GM23338 (cell line): ENCODE data around the gene NRP1. TPM values are rescaled to one million over a fixed set of nuclear protein-coding genes. Genes with fewer than 3 reads are reported as not detected.
A peak's percentile ranks its signal among the peaks of the same experiment; 100 is the strongest.

Experiments used
- ATAC-seq: fragments of 200-7000 bp; cut with Tn5 transposase; 3 replicates; pipeline ENCODE4 v1.9.1; 2020
- DNase-seq: peaks from one replicate; pipeline ENCODE4 v3.0.0-alpha.2; 2015; ENCODE audit warnings: low spot score
- H2AFZ ChIP-seq: fragments of 200-600 bp; sonication (generic); 2 replicates; pipeline ENCODE4 v1.8.0; 2016; ENCODE audit warnings: antibody characterized with exemption, mild to moderate bottlenecking, moderate library complexity
- H3F3A ChIP-seq: fragments of 200-600 bp; sonication (generic); replicated peaks from 2 replicates; pipeline ENCODE4 v1.8.0; 2017; ENCODE audit warnings: antibody characterized with exemption, mixed run types, low read depth
- H3K27ac ChIP-seq: fragments of 200-600 bp; sonication (generic); 2 replicates; pipeline ENCODE4 v1.6.1; 2016; ENCODE audit warnings: low read depth
- H3K27me3 ChIP-seq: fragments of 200-600 bp; sonication (generic); 2 replicates; pipeline ENCODE4 v1.8.0; 2016; ENCODE audit warnings: mild to moderate bottlenecking, mixed run types, moderate library complexity; ENCODE audit not compliant: insufficient read depth
- H3K36me3 ChIP-seq: fragments of 200-600 bp; sonication (generic); 2 replicates; pipeline ENCODE4 v1.8.0; 2016; ENCODE audit warnings: mild to moderate bottlenecking; ENCODE audit not compliant: insufficient read depth
- H3K4me1 ChIP-seq: fragments of 200-600 bp; sonication (generic); 2 replicates; pipeline ENCODE4 v1.8.0; 2016; ENCODE audit warnings: mild to moderate bottlenecking, moderate library complexity; ENCODE audit not compliant: insufficient read depth
- H3K4me2 ChIP-seq: fragments of 200-600 bp; sonication (generic); 2 replicates; pipeline ENCODE4 v1.7.1; 2017; ENCODE audit warnings: mixed run types
- H3K4me3 ChIP-seq: fragments of 200-600 bp; sonication (generic); 2 replicates; pipeline ENCODE4 v1.6.1; 2016; ENCODE audit warnings: mixed run types
- H3K79me2 ChIP-seq: fragments of 200-600 bp; sonication (generic); replicated peaks from 2 replicates; pipeline ENCODE4 v1.8.0; 2017; ENCODE audit warnings: mild to moderate bottlenecking; ENCODE audit not compliant: insufficient read depth
- H3K9me2 ChIP-seq: fragments of 200-600 bp; sonication (generic); 2 replicates; pipeline ENCODE4 v1.8.0; 2017; ENCODE audit not compliant: insufficient read depth
- H4K20me1 ChIP-seq: fragments of 200-600 bp; sonication (generic); replicated peaks from 2 replicates; pipeline ENCODE4 v1.8.0; 2017; ENCODE audit warnings: mild to moderate bottlenecking; ENCODE audit not compliant: insufficient read depth
- H3K27ac Mint-ChIP-seq: 2 replicates; pipeline ENCODE4 v1.8.0; 2020; ENCODE audit warnings: inconsistent platforms, mild to moderate bottlenecking, moderate library complexity, mixed read lengths
- H3K27me3 Mint-ChIP-seq: 3 replicates; pipeline ENCODE4 v1.8.0; 2022; ENCODE audit warnings: low read depth, mild to moderate bottlenecking, moderate library complexity, mixed read lengths, inconsistent platforms; ENCODE audit not compliant: insufficient read depth, poor library complexity
- H3K36me3 Mint-ChIP-seq: 3 replicates; pipeline ENCODE4 v1.8.0; 2021; ENCODE audit warnings: low read depth, mild to moderate bottlenecking, inconsistent platforms, moderate library complexity, mixed read lengths
- H3K4me1 Mint-ChIP-seq: 3 replicates; pipeline ENCODE4 v1.8.0; 2020; ENCODE audit warnings: mild to moderate bottlenecking, inconsistent platforms, mixed read lengths
- H3K4me3 Mint-ChIP-seq: 3 replicates; pipeline ENCODE4 v1.8.0; 2021; ENCODE audit warnings: moderate library complexity, mild to moderate bottlenecking, inconsistent platforms, mixed read lengths
- H3K9me3 Mint-ChIP-seq: 3 replicates; pipeline ENCODE4 v1.8.0; 2020; ENCODE audit warnings: moderate library complexity, mild to moderate bottlenecking, inconsistent platforms, mixed read lengths
- CTCF ChIP-seq, 2 experiments: fragments of 200-600 bp in 1 of 2; sonication (generic) in 1 of 2; conservative IDR thresholded peaks; 2 replicates each; pipeline versions ENCODE4 v1.5.1 to v1.6.1; 2016 to 2017; ENCODE audit warnings: antibody characterized with exemption in 2 of 2, low read depth in 2 of 2, mild to moderate bottlenecking in 2 of 2, moderate library complexity in 1 of 2
- EZH2phosphoT487 ChIP-seq: fragments of 200-600 bp; sonication (generic); IDR thresholded peaks from one replicate; pipeline ENCODE4 v1.8.1; 2018; ENCODE audit warnings: antibody characterized with exemption; ENCODE audit not compliant: unreplicated experiment
- NANOG ChIP-seq: IDR thresholded peaks from 2 replicates; pipeline ENCODE4 v1.6.1; 2016; ENCODE audit warnings: antibody characterized with exemption, borderline replicate concordance
- POLR2AphosphoS5 ChIP-seq: IDR thresholded peaks from 2 replicates; pipeline ENCODE4 v1.6.1; 2016; ENCODE audit warnings: antibody characterized with exemption, low read depth
- ZNF114 ChIP-seq: fragments of 250-450 bp; sonication (Bioruptor Pico); IDR thresholded peaks from 2 replicates; pipeline ENCODE4 v1.5.0; 2020; ENCODE audit warnings: mild to moderate bottlenecking, moderate library complexity
- polyA plus RNA-seq: library from polyadenylated mRNA; unstranded; fragments of >200 nt; fragmentation: Nextera tagmentation; extraction: Ambion mirVana; gene quantifications from 2 replicates; pipeline ENCODE4 v1.2.1, GENCODE V29; 2016
- total RNA-seq: library from RNA; depleted of rRNA; stranded (reverse); fragments of >200 nt; shearing (Covaris generic); gene quantifications from 2 replicates; pipeline ENCODE4 v1.2.3, GENCODE V29; 2014
- TF ChIP-seq, protein P1 (sequence below): IDR thresholded peaks from one replicate; pipeline ENCODE4 v1.6.1; 2018; ENCODE audit warnings: antibody characterized with exemption; ENCODE audit not compliant: unreplicated experiment

NRP1 gene
- total and polyA plus RNA-seq, 2 experiments from 2014 or later = 2.9 to 3.5 TPM

- no peaks in the 10 kb centered on the region for H3K36me3 Mint-ChIP-seq
- Histone ChIP-seq H3K4me3 (no peak overlapping the region), H3K27ac (no peak overlapping the region), H4K20me1 (no peaks in the 10 kb centered on the region), H3K27me3 (no peaks in the 10 kb centered on the region), H3F3A (no peaks in the 10 kb centered on the region), H3K4me1 (peaks cover 5% of the 10 kb centered on the region; the same call in 1 of the 2 replicates), H3K4me2 (no peak overlapping the region), H3K9me2 (no peaks in the 10 kb centered on the region), H2AFZ (no peak overlapping the region), H3K36me3 (no peaks in the 10 kb centered on the region), H3K79me2 (no peaks in the 10 kb centered on the region)
- H3K4me1 Mint-ChIP-seq = peaks cover 19% of the 10 kb centered on the region
- ATAC-seq (no peak), DNase-seq (no peak)
- no peak overlapping the region for H3K4me3 Mint-ChIP-seq
- no peak overlapping the region for H3K27ac Mint-ChIP-seq
- no peaks in the 10 kb centered on the region for H3K27me3 Mint-ChIP-seq
- no peaks in the 10 kb centered on the region for H3K9me3 Mint-ChIP-seq
- no peak for TF ChIP-seq EZH2phosphoT487
- TF ChIP-seq POLR2AphosphoS5 = no peak
- TF ChIP-seq ZNF114 = no peak
- no peak for TF ChIP-seq CTCF (conservative IDR thresholded peaks at IDR 0.05; ENCODE audit: low read depth in 2 of 2)
- no peak for TF ChIP-seq NANOG
Measured at GRCh38 chr10:33193701-33194521, 140.6 kb downstream of the NRP1 start.

GRCh38 chr10:33193057-33193700 lies 141.3 kb downstream of the NRP1 start:
- Histone ChIP-seq H3F3A (no peaks in the 10 kb centered on the region), H3K27ac (no peak overlapping the region), H3K9me2 (0 out of 2 replicates have a peak, but pooled peaks cover 2% of the 10 kb centered on the region), H3K36me3 (no peaks in the 10 kb centered on the region), H3K4me3 (no peak overlapping the region), H3K4me2 (no peak overlapping the region), H3K79me2 (no peaks in the 10 kb centered on the region), H2AFZ (no peak overlapping the region), H4K20me1 (no peaks in the 10 kb centered on the region), H3K4me1 (peaks cover 5% of the 10 kb centered on the region; the same call in 1 of the 2 replicates), H3K27me3 (no peaks in the 10 kb centered on the region)
- Mint-ChIP-seq H3K4me1 (peaks cover 20% of the 10 kb centered on the region), H3K27ac (no peak overlapping the region), H3K36me3 (no peaks in the 10 kb centered on the region), H3K4me3 (no peak overlapping the region), H3K9me3 (no peaks in the 10 kb centered on the region), H3K27me3 (no peaks in the 10 kb centered on the region)
- DNase-seq = peak; percentile 92
- peak; percentile 95 for ATAC-seq
- TF ChIP-seq CTCF (conservative IDR thresholded peaks at IDR 0.05; ENCODE audit: low read depth in 2 of 2) (peak; percentile 81 to 84), EZH2phosphoT487 (no peak)
- TF ChIP-seq, protein P1, sequence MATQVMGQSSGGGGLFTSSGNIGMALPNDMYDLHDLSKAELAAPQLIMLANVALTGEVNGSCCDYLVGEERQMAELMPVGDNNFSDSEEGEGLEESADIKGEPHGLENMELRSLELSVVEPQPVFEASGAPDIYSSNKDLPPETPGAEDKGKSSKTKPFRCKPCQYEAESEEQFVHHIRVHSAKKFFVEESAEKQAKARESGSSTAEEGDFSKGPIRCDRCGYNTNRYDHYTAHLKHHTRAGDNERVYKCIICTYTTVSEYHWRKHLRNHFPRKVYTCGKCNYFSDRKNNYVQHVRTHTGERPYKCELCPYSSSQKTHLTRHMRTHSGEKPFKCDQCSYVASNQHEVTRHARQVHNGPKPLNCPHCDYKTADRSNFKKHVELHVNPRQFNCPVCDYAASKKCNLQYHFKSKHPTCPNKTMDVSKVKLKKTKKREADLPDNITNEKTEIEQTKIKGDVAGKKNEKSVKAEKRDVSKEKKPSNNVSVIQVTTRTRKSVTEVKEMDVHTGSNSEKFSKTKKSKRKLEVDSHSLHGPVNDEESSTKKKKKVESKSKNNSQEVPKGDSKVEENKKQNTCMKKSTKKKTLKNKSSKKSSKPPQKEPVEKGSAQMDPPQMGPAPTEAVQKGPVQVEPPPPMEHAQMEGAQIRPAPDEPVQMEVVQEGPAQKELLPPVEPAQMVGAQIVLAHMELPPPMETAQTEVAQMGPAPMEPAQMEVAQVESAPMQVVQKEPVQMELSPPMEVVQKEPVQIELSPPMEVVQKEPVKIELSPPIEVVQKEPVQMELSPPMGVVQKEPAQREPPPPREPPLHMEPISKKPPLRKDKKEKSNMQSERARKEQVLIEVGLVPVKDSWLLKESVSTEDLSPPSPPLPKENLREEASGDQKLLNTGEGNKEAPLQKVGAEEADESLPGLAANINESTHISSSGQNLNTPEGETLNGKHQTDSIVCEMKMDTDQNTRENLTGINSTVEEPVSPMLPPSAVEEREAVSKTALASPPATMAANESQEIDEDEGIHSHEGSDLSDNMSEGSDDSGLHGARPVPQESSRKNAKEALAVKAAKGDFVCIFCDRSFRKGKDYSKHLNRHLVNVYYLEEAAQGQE = no peak
